GM23248 (cell line): ENCODE measurements around the gene ZSWIM6. TPM values are rescaled to one million over a fixed set of nuclear protein-coding genes. Genes with fewer than 3 reads are reported as not detected.

Experiments used
- DNase-seq: peaks from one replicate; pipeline ENCODE4 v3.0.0-alpha.2; 2015
- H2AFZ ChIP-seq: fragments of 200-600 bp; sonication (generic); 2 replicates; pipeline ENCODE4 v1.6.1; 2016; ENCODE audit warnings: antibody characterized with exemption
- H3F3A ChIP-seq: fragments of 200-600 bp; sonication (generic); 2 replicates; pipeline ENCODE4 v1.6.1; 2016; ENCODE audit warnings: mild to moderate bottlenecking, antibody characterized with exemption, mixed run types; ENCODE audit not compliant: insufficient read depth
- H3K27ac ChIP-seq: fragments of 200-600 bp; sonication (generic); 2 replicates; pipeline ENCODE4 v1.5.1; 2016; ENCODE audit warnings: mild to moderate bottlenecking
- H3K27me3 ChIP-seq: fragments of 200-600 bp; sonication (generic); replicated peaks from 2 replicates; pipeline ENCODE4 v1.6.1; 2016; ENCODE audit warnings: mild to moderate bottlenecking; ENCODE audit not compliant: insufficient read depth
- H3K36me3 ChIP-seq: fragments of 200-600 bp; sonication (generic); 2 replicates; pipeline ENCODE4 v1.6.1; 2016; ENCODE audit warnings: low read depth, mild to moderate bottlenecking
- H3K4me1 ChIP-seq: fragments of 200-600 bp; sonication (generic); 2 replicates; pipeline ENCODE4 v1.6.1; 2016; ENCODE audit warnings: mild to moderate bottlenecking; ENCODE audit not compliant: insufficient read depth
- H3K4me2 ChIP-seq: fragments of 200-600 bp; sonication (generic); one replicate; pipeline ENCODE4 v1.6.1; 2016; ENCODE audit warnings: mild to moderate bottlenecking; ENCODE audit not compliant: unreplicated experiment
- H3K4me3 ChIP-seq: fragments of 200-600 bp; sonication (generic); 2 replicates; pipeline ENCODE4 v1.5.1; 2016; ENCODE audit warnings: mild to moderate bottlenecking
- H3K79me2 ChIP-seq: fragments of 200-600 bp; sonication (generic); 2 replicates; pipeline ENCODE4 v1.6.1; 2016; ENCODE audit warnings: mild to moderate bottlenecking; ENCODE audit not compliant: insufficient read depth
- H3K9ac ChIP-seq: fragments of 200-600 bp; sonication (generic); 2 replicates; pipeline ENCODE4 v1.6.1; 2016; ENCODE audit warnings: mild to moderate bottlenecking
- H3K9me2 ChIP-seq: fragments of 200-600 bp; sonication (generic); 2 replicates; pipeline ENCODE4 v1.6.1; 2016; ENCODE audit warnings: mixed run types, mild to moderate bottlenecking, moderate library complexity; ENCODE audit not compliant: insufficient read depth
- H3K9me3 ChIP-seq: fragments of 200-600 bp; sonication (generic); one replicate; pipeline ENCODE4 v1.6.1; 2017; ENCODE audit warnings: low read depth
- H4K20me1 ChIP-seq: fragments of 200-600 bp; sonication (generic); 2 replicates; pipeline ENCODE4 v1.6.0; 2016; ENCODE audit not compliant: insufficient read depth
- EZH2 ChIP-seq: fragments of 200-600 bp; sonication (generic); IDR thresholded peaks from 2 replicates; pipeline ENCODE4 v1.6.1; 2018; ENCODE audit warnings: antibody characterized with exemption, mild to moderate bottlenecking; ENCODE audit not compliant: insufficient read depth, poor library complexity, severe bottlenecking
- EZH2phosphoT487 ChIP-seq: fragments of 200-600 bp; sonication (generic); IDR thresholded peaks from 2 replicates; pipeline ENCODE4 v1.6.1; 2018; ENCODE audit warnings: antibody characterized with exemption, moderate library complexity, mild to moderate bottlenecking, low read depth; ENCODE audit not compliant: insufficient read depth
- WGBS, 2 experiments: methylation state at CpG; one replicate each; pipeline ENCODE4 v1.1.6; 2015 to 2017; ENCODE audit warnings: low lambda C conversion rate in 2 of 2, low coverage in 1 of 2; ENCODE audit errors: missing lambda C conversion rate in 2 of 2; 5-methylcytosine and 5-hydroxymethylcytosine counted together
- in situ Hi-C: fragments of 300-500 bp; cut with MboI; formaldehyde crosslinking; loops from 2 replicates; pipeline ENCODE4 v1.15.0; 2020
- polyA plus RNA-seq: library from polyadenylated mRNA; unstranded; fragments of >200 nt; fragmentation: Nextera tagmentation; extraction: Ambion mirVana; gene quantifications from 2 replicates; pipeline ENCODE4 v1.2.1, GENCODE V29; 2016
- total RNA-seq: library from RNA; depleted of rRNA; stranded (reverse); fragments of >200 nt; shearing (Covaris generic); gene quantifications from 2 replicates; pipeline ENCODE4 v1.2.3, GENCODE V29; 2014

Gene ZSWIM6
- total and polyA plus RNA-seq, 2 experiments from 2014 or later, result 1.5 to 4.8 TPM

- TF ChIP-seq EZH2phosphoT487 (no peak), EZH2 (no peak)
- Histone ChIP-seq H3K4me3 (no peak overlapping the region), H3K4me2 (no peak overlapping the region), H3K36me3 (no peaks in the 10 kb centered on the region), H3K4me1 (peaks cover 40% of the 10 kb centered on the region), H3K9me2 (no peaks in the 10 kb centered on the region), H3F3A (no peaks in the 10 kb centered on the region), H3K9me3 (no peaks in the 10 kb centered on the region), H3K27me3 (no peaks in the 10 kb centered on the region), H3K9ac (no peak overlapping the region), H4K20me1 (no peaks in the 10 kb centered on the region; the same call in 1 of the 2 replicates), H3K79me2 (peaks cover 100% of the 10 kb centered on the region), H3K27ac (no peak overlapping the region), H2AFZ (no peak overlapping the region)
- WGBS, 2 experiments, result 39 to 41% methylated on average over 2 of the region's 2 CpGs
- in situ Hi-C loops, result no loop called here
- no peak for DNase-seq
These were observed 131.5 kb downstream of the ZSWIM6 start for GRCh38 chr5:61463596-61463995.

GRCh38 chr5:61464512-61464911, 132.5 kb downstream of the ZSWIM6 start:
- no peak for DNase-seq
- Histone ChIP-seq H3K79me2 (peaks cover 100% of the 10 kb centered on the region), H3K27ac (no peak overlapping the region), H3K4me3 (no peak overlapping the region), H3K4me1 (peaks cover 41% of the 10 kb centered on the region), H3K4me2 (no peak overlapping the region), H3K36me3 (no peaks in the 10 kb centered on the region), H3K27me3 (no peaks in the 10 kb centered on the region), H4K20me1 (no peaks in the 10 kb centered on the region; the same call in 1 of the 2 replicates), H3K9me3 (no peaks in the 10 kb centered on the region), H3K9me2 (no peaks in the 10 kb centered on the region), H2AFZ (no peak overlapping the region), H3K9ac (no peak overlapping the region), H3F3A (no peaks in the 10 kb centered on the region)
- 95 to 99% methylated on average over 4 of the region's 4 CpGs for WGBS, 2 experiments
- in situ Hi-C loops, result no loop called here
- TF ChIP-seq EZH2phosphoT487 (no peak), EZH2 (no peak)

GRCh38 chr5:61465066-61465465, 133.0 kb downstream of the ZSWIM6 start:
- Histone ChIP-seq H3K79me2 (peaks cover 100% of the 10 kb centered on the region), H3K4me1 (peaks cover 41% of the 10 kb centered on the region), H3K4me3 (no peak overlapping the region), H3K36me3 (no peaks in the 10 kb centered on the region), H3K27me3 (no peaks in the 10 kb centered on the region), H4K20me1 (no peaks in the 10 kb centered on the region; the same call in 1 of the 2 replicates), H3F3A (no peaks in the 10 kb centered on the region), H2AFZ (no peak overlapping the region), H3K9me2 (no peaks in the 10 kb centered on the region), H3K4me2 (no peak overlapping the region), H3K9me3 (no peaks in the 10 kb centered on the region), H3K27ac (no peak overlapping the region), H3K9ac (no peak overlapping the region)
- WGBS, 2 experiments, result 96 to 100% methylated on average over 1 of the region's 1 CpG
- TF ChIP-seq EZH2 (no peak), EZH2phosphoT487 (no peak)
- no peak for DNase-seq
- in situ Hi-C loops, result no loop called here

- no peaks in the 10 kb centered on the region; the same call in 1 of the 2 replicates for H4K20me1 ChIP-seq
- DNase-seq, result no peak
- TF ChIP-seq EZH2phosphoT487 (no peak), EZH2 (no peak)
- H3K4me2 ChIP-seq, result no peak overlapping the region
- H3F3A ChIP-seq, result no peaks in the 10 kb centered on the region
- no peaks in the 10 kb centered on the region for H3K36me3 ChIP-seq
- H2AFZ ChIP-seq, result no peak overlapping the region
- H3K4me1 ChIP-seq, result peaks cover 41% of the 10 kb centered on the region
- in situ Hi-C loops, result no loop called here
- peaks cover 100% of the 10 kb centered on the region for H3K79me2 ChIP-seq
- no peaks in the 10 kb centered on the region for H3K27me3 ChIP-seq
- H3K9ac ChIP-seq, result no peak overlapping the region
- WGBS, 2 experiments, result 100% methylated on average over 1 of the region's 1 CpG
- H3K9me3 ChIP-seq, result no peaks in the 10 kb centered on the region
- H3K9me2 ChIP-seq, result no peaks in the 10 kb centered on the region
- no peak overlapping the region for H3K4me3 ChIP-seq
- H3K27ac ChIP-seq, result no peak overlapping the region
These were observed 133.4 kb downstream of the ZSWIM6 start for GRCh38 chr5:61465496-61465895.

GRCh38 chr5:61466017-61466416, 134.0 kb downstream of the ZSWIM6 start:
- in situ Hi-C loops, result no loop called here
- peaks cover 100% of the 10 kb centered on the region for H3K79me2 ChIP-seq
- no peaks in the 10 kb centered on the region for H3K9me3 ChIP-seq
- WGBS, 2 experiments, result 90 to 100% methylated on average over 1 of the region's 1 CpG
- no peaks in the 10 kb centered on the region for H3F3A ChIP-seq
- no peak overlapping the region for H3K9ac ChIP-seq
- H3K9me2 ChIP-seq, result no peaks in the 10 kb centered on the region
- TF ChIP-seq EZH2phosphoT487, result no peak
- TF ChIP-seq EZH2, result no peak
- H3K4me2 ChIP-seq, result no peak overlapping the region
- H3K27me3 ChIP-seq, result no peaks in the 10 kb centered on the region
- peaks cover 41% of the 10 kb centered on the region for H3K4me1 ChIP-seq
- no peak overlapping the region for H3K27ac ChIP-seq
- H4K20me1 ChIP-seq, result no peaks in the 10 kb centered on the region; the same call in 1 of the 2 replicates
- no peaks in the 10 kb centered on the region for H3K36me3 ChIP-seq
- no peak overlapping the region for H3K4me3 ChIP-seq
- DNase-seq, result no peak
- H2AFZ ChIP-seq, result no peak overlapping the region
